Suppressor macrophage treated with lipopolysaccharide for 4 hours (primary cell): ENCODE measurements around the gene APOD.
"Not testable (repeated sequence)": the region's sequence is repeated elsewhere in the genome, so short reads cannot be mapped to it uniquely, and the experiment has no call there.

ENCODE experiments used
- DNase-seq: peaks from one replicate; pipeline ENCODE4 v3.0.0-alpha.2; 2020

The APOD gene

DNA sequence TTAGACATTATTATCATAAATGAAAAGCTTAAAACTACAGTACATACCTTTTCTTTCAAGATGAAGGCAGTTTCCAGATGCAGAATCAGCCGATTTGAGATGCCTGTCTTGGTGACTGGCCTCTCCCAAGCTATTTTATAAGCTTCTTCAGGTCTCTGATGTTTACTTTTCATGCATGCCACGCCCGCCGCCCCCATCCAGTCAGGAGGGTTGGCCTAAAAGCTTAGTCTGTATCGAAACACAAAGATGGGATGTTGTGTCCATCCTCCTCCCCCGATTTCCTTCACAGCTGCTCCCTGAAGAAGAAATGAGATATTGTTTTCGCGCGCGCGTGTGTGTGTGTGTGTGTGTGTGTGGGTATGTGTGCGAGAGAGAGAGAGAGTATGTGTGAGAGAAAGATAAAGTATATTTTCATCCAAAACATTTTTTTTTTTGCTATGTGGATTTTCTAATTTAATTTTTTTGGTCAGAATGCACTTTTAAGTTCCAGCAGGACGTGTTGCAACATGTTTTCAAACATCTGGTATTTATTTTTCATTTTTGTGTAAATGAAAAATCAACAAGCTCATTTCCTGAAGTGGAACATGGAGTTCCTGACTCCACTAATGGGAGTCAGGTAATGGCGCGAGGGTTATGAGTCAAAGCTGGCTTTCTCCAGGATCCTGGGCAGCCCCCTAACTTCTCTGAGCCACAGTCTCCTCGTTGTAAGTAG is at the start of gene APOD:
Gene APOD, minus strand, starts transcription at position 110 of the 712 bp plus-strand sequence. CDS start 4,479 bp downstream, outside the sequence.
- no peak for DNase-seq

DNA sequence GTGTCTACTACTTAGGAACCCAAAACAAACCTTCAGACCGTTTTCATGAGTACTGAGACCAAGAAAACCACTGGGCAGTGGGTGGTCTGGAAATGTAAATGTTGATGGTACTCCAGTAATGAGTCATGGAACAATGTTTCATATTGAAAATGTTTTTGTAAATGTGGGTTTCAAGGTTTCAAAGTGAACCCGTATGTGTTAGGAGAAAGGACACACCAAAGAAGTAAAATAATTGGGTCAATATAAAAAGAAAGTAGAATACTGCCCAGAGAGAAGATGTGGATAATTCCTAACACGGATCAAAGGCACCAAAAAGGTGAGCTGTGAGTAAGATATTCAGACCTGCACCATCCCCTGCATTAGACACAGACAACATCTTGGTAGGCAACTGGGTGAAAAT is 49.6 kb upstream of the APOD start:
- not testable (repeated sequence) for DNase-seq

DNA sequence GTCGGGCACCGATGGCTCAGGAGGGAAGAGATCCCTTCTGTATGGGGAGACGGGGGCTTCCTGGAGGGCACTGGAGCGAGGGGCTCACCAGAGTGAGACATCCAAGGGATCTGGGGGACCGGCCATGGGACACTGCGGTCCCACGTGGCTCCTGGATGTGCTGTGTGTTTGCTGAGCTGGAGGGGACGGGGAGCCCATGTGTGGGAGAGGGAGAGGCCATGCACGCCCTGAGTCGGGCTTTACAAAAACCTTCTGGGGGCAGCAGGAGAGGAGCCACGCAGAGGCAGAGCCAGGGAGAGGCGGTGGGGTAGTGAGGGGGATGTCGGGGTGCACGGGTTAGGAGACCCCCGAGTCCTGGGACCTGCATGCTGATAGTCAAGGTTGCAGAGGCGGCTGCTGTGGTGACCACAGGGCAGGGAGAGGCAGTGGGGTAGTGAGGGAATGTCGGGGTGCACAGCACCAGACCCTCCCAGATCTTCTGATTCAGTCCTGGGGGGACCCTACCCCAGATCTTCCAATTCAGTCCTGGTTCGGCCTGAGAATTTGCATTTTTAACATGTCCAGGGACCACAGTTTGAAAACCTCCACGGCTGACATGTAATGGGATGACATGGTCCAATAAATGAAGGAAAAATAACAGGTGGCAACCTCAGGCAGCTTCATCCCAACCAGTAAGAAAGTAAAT is 48.9 kb upstream of the APOD start:
- not testable (repeated sequence) for DNase-seq

DNA sequence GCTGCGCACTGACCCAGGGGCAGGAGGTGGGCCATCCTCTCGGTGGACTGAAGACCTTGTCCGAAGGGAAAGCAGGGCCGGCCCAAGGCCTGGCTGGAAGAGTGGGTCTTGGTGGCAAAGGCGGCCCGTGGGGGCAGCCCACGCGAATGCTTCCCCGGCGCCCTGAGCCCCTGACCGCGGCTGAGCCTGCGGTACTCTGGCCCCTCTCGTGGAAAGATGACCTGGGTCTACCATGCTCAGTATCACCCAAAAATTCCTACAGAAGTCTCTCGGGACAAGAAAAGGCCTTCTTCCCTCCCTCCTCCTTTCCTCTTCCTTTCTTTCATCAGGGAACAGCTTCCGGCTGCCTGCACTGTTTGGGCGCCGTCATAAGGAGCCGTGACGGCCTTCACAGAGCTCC is 48.3 kb upstream of the APOD start:
- not testable (repeated sequence) for DNase-seq

DNA sequence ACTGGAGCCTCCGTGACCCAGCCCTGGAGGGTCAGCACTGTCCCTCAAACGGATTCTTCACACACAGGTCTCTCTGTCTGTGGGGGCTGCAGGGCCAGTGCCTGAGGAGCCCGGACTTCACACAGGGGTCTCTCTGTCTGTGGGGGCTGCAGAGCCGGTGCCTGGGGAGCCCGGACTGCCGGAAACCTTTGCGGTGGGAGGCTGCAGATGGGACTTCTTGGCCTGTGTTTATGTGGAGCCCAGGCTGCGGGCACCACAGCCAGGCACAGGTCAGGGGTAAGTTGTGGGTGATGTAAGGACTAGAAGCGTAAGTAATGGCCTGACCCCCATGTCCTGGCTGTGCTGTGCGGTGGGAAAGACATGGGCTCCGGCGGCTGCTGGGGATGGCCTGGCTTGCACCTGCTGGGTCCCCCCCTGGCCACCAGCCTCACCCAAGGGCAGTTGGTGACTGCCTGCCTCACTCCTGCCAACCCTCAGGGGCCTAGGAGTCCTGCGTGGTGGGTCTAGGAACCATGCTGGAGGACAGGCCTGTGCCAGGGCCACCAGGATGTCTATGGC is 47.3 kb upstream of the APOD start:
- not testable (repeated sequence) for DNase-seq

DNA sequence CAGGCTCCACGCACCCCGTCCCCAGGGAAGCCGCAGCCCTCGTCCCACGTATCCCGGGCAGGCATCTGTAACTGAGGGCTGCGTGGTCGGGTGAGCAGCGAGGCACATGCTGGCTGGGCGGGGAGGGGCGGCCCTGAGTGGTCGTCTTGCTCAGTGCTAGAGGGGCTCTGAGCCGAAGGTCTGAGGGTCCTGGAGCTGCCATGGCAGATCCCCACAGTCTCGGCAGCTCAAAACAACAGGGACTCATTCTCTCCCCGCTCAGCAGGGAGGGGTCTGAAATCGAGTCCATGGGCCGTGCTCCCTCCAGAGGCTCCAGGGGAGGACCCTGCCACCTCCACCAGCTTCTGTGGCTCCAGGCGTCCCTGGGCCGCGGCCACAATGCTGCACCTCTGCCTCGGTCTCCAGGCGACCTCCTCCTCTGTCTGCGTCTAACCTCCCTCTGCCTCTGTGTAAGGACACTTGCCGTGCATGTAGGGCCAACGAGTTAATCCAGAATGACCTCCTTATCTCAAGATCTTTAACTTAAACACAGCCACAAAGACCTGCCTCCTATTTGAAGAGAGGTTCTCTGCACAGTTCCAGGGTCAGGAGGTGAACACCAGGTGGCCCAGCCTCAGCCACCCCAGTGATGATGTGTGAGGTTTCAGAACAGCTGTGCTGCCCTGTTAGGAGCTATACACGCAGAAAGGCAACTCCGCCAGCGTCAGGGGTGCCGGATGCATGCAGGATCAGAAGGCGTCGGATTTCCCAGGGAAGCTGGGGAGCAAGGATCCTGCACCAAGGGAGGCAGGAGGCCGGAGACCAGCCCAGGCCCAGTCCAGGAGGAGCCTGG is 46.6 kb upstream of the APOD start:
- DNase-seq: not testable (repeated sequence)

DNA sequence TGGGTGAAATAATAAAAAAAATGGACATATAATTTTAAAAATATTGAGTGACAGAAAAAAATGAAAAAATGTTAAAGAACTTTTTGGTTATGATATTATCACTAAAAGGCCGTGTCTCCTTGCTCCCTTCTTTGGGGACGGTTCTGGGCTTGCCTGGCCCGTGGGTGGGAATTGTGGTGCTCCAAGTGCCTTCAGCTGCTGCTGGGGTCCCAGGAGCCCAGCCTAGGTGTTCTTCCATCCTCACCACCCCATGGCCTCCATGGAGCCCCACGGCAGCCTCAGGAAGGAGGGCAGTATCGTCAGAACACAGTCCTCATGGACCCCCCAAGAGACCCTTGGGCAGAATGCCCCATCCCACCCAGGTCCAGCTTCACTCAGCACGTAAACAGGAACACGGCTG is 45.9 kb upstream of the APOD start:
- DNase-seq: not testable (repeated sequence)

DNA sequence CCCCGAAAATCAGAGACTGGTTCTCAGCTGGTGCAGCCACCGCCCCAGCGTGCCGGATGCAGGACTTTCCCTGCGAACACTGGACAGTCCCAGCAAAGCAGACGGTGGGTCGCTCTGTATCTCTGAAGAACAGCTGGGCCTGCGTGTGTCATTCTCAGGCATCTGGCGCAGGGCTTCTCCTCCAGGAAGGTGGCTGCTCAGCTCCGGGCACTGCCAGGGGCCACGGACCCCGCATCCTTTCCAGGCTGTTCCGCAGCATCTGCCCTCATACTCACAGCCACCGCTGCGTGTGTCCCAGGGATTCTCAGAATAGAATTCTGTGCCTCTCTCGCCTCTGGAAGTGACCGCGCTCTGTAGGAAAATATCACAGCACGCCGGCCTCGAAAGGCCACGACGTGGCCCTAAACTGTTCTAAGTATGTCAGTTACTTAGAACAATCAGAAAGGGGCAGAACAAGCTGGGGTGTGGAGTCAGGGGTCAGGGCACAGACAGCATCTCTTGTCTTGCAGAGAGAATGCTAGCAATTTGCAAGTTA is 44.7 kb upstream of the APOD start:
- DNase-seq: not testable (repeated sequence)

DNA sequence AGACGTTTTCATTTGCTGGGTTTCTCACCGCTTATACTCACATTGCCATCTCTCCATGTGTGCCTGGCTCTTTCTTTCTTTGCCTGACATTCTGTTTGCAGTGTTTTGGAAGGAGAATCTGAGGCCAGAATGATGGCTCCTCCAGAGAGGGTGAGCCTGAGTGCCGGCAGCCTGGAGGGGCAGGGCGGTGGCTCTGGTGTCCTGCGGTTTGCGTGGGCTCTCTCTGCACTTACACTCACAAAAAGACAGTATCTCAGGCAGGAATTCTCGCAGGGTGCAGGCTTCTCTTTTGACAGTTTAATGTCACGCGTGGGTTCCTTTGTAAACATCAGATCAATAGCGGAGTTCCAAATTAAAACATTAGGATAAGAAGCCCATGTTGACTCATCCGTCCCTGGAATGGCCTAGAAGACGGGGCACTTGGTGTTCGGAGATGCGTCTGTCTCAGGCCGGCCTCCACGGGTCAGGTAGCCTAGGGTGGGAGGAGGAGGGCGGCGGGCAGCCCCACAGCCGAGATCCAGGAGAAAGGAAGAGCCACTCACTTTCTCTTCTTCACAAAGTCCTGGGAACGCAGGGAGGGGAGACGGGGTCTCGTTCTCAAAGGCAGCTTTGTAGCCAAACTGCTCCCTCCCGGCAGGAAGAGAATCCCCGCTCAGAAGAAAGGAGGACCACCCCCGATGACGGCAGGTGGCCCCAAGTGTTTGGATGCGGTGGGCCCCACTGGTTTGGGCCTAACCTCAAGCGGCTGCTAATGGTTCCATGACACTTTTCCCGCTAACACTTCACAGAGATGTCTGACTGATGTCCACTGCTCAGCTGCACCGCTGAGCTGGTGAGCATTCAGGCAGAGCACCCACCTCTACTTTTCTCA is 44.0 kb upstream of the APOD start:
- DNase-seq: not testable (repeated sequence)

DNA sequence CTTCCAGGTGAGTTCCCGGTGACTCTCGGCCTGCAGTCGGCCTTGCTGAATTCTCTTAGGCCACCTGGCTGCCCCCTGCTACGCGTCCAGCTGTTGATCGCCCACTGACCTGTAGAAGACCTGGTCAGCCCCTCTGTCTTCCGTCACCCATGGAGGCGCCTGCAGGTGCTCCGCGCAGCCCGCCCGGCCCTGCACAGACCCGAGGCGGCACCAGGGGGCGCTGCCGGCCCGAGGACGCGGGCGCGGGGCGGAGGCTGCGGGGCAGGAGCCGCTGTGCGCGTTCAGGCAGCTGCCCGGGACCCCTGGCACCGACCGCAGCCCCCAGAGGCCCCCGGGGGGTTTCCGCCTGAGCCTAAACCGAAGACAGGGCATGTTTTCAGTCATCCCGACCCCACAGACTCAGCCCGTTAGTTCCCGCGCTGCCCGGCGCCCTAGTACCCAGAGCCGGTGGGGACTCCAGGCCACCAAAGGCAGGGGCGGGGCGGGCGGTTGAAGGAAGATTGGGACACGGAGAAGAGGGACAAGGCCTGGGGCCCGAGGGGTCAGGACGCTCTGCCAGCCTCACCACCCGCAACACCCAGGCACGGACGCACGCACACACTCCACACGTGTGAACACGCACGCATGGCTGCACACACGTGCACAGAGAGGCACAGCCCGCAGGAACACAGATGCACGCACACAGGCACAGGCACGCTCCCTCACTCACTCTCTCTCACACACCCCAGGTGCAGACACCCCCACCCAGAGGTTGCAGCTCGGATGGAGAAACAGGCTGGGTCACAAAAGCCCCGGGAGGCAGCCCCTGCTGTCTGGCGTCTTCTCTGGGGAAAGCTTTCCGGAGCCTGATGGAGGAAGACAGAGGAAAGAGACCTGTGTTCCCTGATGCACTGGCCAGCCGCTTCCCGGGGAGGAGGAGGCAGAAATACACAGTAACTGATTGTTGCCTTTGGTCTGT is 41.1 kb upstream of the APOD start:
- DNase-seq: not testable (repeated sequence)

DNA sequence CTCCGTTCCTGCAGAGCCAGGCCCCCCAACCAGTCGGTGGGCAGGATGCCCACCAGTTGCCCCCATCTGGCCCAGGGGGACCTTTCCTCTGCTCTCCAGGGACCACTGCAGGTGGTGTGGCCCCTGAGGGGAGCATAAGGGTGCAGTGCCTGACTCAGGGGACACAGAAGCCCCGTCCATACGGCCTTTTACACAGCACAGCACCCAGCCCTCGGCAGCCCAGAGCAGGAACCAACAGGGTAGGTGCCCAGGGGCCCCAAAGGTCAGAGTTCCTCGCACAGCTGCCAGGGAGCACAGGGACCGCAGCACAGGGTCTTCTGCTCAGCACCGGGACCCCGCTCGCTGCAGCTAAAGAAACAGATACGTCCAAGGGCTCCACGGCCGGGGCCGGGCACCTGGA is 40.4 kb upstream of the APOD start:
- not testable (repeated sequence) for DNase-seq

DNA sequence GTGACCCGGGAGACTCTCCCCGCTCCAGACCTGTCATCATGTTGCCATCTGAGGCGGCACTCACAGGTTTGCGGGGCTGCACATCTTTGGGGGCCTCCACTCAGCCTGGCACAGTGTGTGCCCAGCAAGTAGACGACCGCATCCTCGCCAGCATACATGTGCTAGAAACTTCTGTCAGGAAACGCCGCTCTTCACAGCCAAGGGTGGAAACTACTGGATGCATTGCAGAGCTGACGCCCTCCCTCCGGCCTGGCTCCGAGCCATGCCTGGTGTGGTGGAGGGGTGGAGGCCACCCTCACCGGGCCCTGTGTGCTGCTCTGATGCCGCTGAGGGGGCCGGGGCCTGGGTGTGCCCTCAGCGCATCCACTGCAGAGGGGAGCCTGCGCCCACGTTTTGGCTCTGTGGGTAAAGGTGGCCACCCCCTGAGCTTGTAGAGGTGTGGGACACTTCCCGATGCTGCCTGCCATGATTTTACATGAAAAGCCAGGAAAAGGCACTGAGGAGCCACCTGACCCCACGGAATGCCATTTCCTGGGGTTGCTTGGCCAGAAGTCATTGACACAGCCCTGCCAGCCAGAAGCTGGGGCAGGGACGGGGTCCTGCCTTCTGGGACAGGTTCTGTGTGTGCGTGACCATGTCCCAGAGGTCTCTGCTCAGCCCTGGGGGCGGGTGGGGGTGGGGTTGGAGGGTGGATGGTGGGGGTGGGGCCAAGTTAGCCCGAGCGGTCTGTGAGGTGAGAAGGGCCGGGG is 39.7 kb upstream of the APOD start:
- not testable (repeated sequence) for DNase-seq

DNA sequence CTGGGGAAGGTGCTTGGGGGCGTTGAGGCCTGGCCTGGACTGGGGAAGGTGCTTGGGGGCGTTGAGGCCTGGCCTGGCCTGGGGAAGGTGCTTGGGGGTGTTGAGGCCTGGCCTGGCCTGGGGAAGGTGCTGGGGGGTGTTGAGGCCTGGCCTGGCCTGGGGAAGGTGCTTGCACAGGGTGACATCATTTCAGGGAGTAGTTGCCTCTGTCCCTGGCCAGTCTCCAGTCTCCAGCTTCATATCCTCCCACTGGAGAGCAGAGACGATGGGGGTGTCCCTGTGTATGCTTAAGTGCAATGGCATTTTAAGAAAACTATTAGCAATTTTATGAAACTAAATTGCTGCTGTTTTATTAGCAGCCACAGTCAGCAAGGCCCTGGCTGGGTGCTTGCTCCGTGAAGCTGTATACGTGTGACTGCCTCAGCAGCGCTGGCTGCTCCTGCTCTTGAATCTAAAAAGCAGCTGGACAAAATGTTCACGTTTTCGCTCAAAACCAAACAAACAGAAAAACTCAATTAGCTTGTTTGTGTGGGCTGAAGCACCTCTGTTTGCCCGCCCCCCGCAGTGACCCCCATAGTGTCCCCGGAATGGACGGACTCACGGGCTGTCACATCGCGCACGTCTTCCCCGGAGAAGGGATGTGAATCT is 38.9 kb upstream of the APOD start:
- DNase-seq: not testable (repeated sequence)

DNA sequence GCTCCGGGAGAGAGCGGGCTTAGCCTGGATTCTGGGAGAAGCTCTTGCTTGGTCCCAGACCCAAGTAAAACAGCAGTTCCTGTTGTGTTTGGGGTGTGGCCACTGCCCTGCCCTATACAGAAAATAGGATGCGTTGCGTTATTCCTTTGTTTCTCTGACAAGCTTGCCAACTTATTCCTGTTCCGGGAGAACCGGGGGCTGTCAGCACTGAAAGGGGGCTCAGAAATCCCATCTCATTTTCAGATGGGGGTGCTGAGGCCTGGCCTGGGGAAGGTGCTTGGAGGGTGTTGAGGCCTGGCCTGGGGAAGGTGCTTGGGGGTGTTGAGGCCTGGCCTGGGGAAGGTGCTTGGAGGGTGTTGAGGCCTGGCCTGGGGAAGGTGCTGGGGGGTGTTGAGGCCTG is 38.3 kb upstream of the APOD start:
- not testable (repeated sequence) for DNase-seq

DNA sequence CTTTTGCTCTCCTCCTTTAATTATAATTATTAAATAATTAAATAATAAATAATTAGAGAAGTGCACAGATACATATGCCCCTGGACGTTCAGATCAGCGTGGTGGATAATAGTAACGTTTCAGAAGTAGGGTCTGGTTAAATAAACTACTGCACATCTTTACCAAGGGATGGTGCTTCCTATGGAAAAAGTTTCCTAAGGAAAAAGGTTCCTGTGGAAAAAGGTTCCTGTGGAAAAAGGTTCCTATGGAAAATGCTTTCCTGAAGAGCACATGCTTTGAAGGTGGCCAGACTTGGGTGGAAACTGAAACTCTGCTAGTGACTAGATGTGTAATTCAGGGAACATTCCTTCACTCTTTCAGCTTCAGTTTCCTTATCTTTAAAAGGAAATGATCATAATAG is 37.4 kb upstream of the APOD start:
- peak; percentile 11 for DNase-seq

DNA sequence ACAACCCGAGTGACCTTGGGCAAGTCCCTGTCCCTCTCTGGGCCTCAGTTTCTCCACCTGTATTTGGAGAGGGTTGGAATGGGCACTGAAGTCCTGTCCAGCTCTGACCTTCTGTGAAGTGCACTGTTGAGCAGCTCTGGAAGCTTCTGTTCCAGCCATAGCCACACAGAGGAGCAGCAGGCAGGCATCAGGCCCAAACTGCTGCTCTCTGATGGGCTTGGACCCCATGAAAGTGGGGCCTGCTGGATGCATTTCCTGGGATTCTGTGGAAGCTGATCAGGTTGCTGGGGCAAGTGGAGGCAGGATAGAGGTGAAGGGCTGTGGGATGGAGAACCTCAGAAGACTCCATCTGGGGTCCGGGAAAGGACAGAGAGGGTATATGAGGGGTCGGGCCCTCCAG is 36.7 kb upstream of the APOD start:
- not testable (repeated sequence) for DNase-seq

DNA sequence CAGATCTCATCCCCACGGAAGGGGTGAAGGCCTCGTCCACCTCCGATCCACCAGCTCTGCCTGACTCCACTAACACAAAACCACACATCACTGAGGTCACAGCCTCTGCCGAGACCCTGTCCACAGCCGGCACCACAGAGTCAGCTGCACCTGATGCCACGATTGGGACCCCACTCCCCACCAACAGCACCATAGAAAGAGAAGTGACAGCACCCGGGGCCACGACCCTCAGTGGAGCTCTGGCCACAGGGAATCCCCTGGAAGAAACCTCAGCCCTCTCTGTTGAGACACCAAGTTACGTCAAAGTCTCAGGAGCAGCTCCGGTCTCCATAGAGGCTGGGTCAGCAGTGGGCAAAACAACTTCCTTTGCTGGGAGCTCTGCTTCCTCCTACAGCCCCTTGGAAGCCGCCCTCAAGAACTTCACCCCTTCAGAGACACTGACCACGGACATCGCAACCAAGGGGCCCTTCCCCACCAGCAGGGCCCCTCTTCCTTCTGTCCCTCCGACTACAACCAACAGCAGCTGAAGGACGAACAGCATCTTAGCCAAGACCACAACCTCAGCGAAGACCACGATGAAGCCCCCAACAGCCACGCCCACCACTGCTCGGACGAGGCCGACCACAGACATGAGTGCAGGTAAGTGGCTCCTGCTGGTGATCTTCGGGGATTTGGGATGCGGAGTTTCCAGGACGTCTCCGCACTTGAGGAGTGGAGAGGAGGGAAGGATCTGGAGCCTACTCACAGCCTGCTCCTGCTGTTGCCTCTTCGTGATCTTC is 36.0 kb upstream of the APOD start:
- DNase-seq: peak; percentile 27
